Neural cell (in vitro differentiated cells): ENCODE results near the gene ESRRB. TPM values are rescaled to one million over a fixed set of nuclear protein-coding genes. Genes with fewer than 3 reads are reported as not detected.

Experiments used
- H2AFZ ChIP-seq: fragments of 200-600, 300-800 bp; sonication (generic), shearing (Covaris generic); 2 replicates; pipeline ENCODE4 v1.6.0; 2014; ENCODE audit warnings: low read depth, mild to moderate bottlenecking, antibody characterized with exemption, low read length, moderate library complexity
- H3F3A ChIP-seq: fragments of 200-600 bp; shearing (Covaris generic); 2 replicates; pipeline ENCODE4 v1.6.1; 2016; ENCODE audit warnings: mild to moderate bottlenecking, moderate library complexity, mixed read lengths, antibody characterized with exemption, low read length; ENCODE audit not compliant: insufficient read depth, poor library complexity, severe bottlenecking
- H3K27ac ChIP-seq: fragments of 200-600, 300-800 bp; sonication (generic), shearing (Covaris generic); 2 replicates; pipeline ENCODE4 v1.5.1; 2014; ENCODE audit warnings: mild to moderate bottlenecking, low read length, moderate library complexity
- H3K27me3 ChIP-seq: fragments of 300-800, 200-600 bp; sonication (generic), shearing (Covaris generic); 2 replicates; pipeline ENCODE4 v1.6.0; 2014; ENCODE audit warnings: mild to moderate bottlenecking, low read depth, low read length, moderate library complexity; ENCODE audit not compliant: insufficient read depth
- H3K36me3 ChIP-seq: fragments of 300-800, 200-600 bp; sonication (generic), shearing (Covaris generic); 2 replicates; pipeline ENCODE4 v1.5.1; 2014; ENCODE audit warnings: mild to moderate bottlenecking, antibody characterized with exemption, low read length, moderate library complexity; ENCODE audit not compliant: insufficient read depth
- H3K4me2 ChIP-seq: fragments of 300-800, 200-600 bp; sonication (generic), shearing (Covaris generic); 2 replicates; pipeline ENCODE4 v1.6.0; 2014; ENCODE audit warnings: mild to moderate bottlenecking, low read length
- H3K4me3 ChIP-seq: fragments of 300-800, 200-600 bp; sonication (generic), shearing (Covaris generic); 2 replicates; pipeline ENCODE4 v1.5.1; 2014; ENCODE audit warnings: mild to moderate bottlenecking, low read length, moderate library complexity
- H3K79me2 ChIP-seq: fragments of 200-600 bp; shearing (Covaris generic); replicated peaks from 2 replicates; pipeline ENCODE4 v1.6.0; 2014; ENCODE audit warnings: mild to moderate bottlenecking, low read length, moderate library complexity; ENCODE audit not compliant: insufficient read depth
- H3K9ac ChIP-seq: fragments of 300-800, 200-600 bp; sonication (generic), shearing (Covaris generic); 2 replicates; pipeline ENCODE4 v1.6.1; 2016; ENCODE audit warnings: mild to moderate bottlenecking, low read length, mixed read lengths
- H3K9me2 ChIP-seq: fragments of 200-600 bp; shearing (Covaris generic); 2 replicates; pipeline ENCODE4 v1.6.1; 2016; ENCODE audit warnings: mild to moderate bottlenecking, low read length, mixed read lengths; ENCODE audit not compliant: insufficient read depth
- H3K9me3 ChIP-seq: fragments of 200-600, 300-800 bp; sonication (generic), shearing (Covaris generic); 2 replicates; pipeline ENCODE4 v1.6.1; 2016; ENCODE audit warnings: mild to moderate bottlenecking, mixed run types, low read length, moderate library complexity, mixed read lengths
- H4K20me1 ChIP-seq: fragments of 200-600 bp; shearing (Covaris generic); 2 replicates; pipeline ENCODE4 v1.6.1; 2016; ENCODE audit warnings: mild to moderate bottlenecking, mixed run types; ENCODE audit not compliant: insufficient read depth
- EP300 ChIP-seq: fragments of 450-650 bp; conservative IDR thresholded peaks from 2 replicates; pipeline ENCODE4 v1.6.1; 2014; ENCODE audit warnings: antibody characterized with exemption, mild to moderate bottlenecking, moderate library complexity; ENCODE audit not compliant: poor library complexity, severe bottlenecking
- EZH2 ChIP-seq: fragments of 200-600, 300-800 bp; shearing (Covaris generic), sonication (generic); IDR thresholded peaks from 2 replicates; pipeline ENCODE4 v1.6.1; 2014; ENCODE audit warnings: antibody characterized with exemption, low read length, borderline replicate concordance, mild to moderate bottlenecking; ENCODE audit not compliant: insufficient read depth, poor library complexity, severe bottlenecking
- MXI1 ChIP-seq: fragments of 450-650 bp; conservative IDR thresholded peaks from 2 replicates; pipeline ENCODE4 v1.6.1; 2014; ENCODE audit warnings: antibody characterized with exemption, mild to moderate bottlenecking; ENCODE audit not compliant: poor library complexity, severe bottlenecking
- POLR2AphosphoS5 ChIP-seq: IDR thresholded peaks from 2 replicates; pipeline ENCODE4 v1.6.1; 2012
- RAD21 ChIP-seq: fragments of 450-650 bp; conservative IDR thresholded peaks from 2 replicates; pipeline ENCODE4 v1.6.1; 2014; ENCODE audit warnings: antibody characterized with exemption, mild to moderate bottlenecking, moderate library complexity
- SMC3 ChIP-seq: fragments of 450-650 bp; conservative IDR thresholded peaks from 2 replicates; pipeline ENCODE4 v1.6.1; 2014; ENCODE audit warnings: antibody characterized with exemption, mild to moderate bottlenecking, moderate library complexity; ENCODE audit not compliant: poor library complexity
- TAF1 ChIP-seq: IDR thresholded peaks from 2 replicates; pipeline ENCODE4 v1.6.1; 2012; ENCODE audit warnings: low read depth
- polyA plus RNA-seq: library from polyadenylated mRNA; depleted of rRNA; stranded (reverse); fragments of >200 nt; gene quantifications from 2 replicates; pipeline ENCODE4 v1.2.3, GENCODE V29; 2014
- TF ChIP-seq, protein P1 (sequence below): fragments of 450-650 bp; IDR thresholded peaks from 2 replicates; pipeline ENCODE4 v1.5.1; 2014; ENCODE audit warnings: antibody characterized with exemption, mild to moderate bottlenecking, moderate library complexity; ENCODE audit not compliant: poor library complexity, severe bottlenecking
- TF ChIP-seq, protein P2 (sequence below): IDR thresholded peaks from 2 replicates; pipeline ENCODE4 v1.6.1; 2012; ENCODE audit warnings: borderline replicate concordance

The ESRRB gene
- polyA plus RNA-seq, 1 donor from 2014 or later, result 0.59 TPM

DNA sequence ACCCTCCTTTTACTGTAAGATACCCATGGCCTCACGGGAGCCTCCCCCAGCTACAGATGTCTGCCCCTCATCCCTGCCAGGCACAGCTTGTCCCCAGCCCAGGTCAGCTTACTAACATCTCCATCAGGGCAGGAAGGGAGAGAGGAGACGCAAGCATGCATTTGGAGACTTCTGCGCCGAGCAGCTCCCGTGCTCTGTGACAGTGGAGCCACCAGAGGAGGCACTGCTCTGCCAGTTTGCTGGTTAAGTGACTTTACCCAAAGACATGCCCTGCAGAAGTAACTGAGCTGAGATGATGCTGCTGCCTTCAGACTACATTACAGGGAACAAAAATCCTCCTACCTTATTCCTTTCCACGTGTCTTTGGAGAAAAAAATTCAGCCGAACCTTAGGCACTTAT is 133.4 kb downstream of the ESRRB start:
- Histone ChIP-seq H3K9ac (no peak overlapping the region), H2AFZ (no peak overlapping the region), H3K79me2 (no peaks in the 10 kb centered on the region), H3K9me3 (no peaks in the 10 kb centered on the region), H3K27me3 (no peaks in the 10 kb centered on the region), H4K20me1 (no peaks in the 10 kb centered on the region), H3F3A (no peaks in the 10 kb centered on the region), H3K36me3 (no peaks in the 10 kb centered on the region), H3K9me2 (no peaks in the 10 kb centered on the region), H3K4me2 (no peak overlapping the region), H3K4me3 (no peak overlapping the region), H3K27ac (no peak overlapping the region)
- no peak for TF ChIP-seq EZH2
- TF ChIP-seq, protein P1, sequence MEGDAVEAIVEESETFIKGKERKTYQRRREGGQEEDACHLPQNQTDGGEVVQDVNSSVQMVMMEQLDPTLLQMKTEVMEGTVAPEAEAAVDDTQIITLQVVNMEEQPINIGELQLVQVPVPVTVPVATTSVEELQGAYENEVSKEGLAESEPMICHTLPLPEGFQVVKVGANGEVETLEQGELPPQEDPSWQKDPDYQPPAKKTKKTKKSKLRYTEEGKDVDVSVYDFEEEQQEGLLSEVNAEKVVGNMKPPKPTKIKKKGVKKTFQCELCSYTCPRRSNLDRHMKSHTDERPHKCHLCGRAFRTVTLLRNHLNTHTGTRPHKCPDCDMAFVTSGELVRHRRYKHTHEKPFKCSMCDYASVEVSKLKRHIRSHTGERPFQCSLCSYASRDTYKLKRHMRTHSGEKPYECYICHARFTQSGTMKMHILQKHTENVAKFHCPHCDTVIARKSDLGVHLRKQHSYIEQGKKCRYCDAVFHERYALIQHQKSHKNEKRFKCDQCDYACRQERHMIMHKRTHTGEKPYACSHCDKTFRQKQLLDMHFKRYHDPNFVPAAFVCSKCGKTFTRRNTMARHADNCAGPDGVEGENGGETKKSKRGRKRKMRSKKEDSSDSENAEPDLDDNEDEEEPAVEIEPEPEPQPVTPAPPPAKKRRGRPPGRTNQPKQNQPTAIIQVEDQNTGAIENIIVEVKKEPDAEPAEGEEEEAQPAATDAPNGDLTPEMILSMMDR, result peak; percentile 20

DNA sequence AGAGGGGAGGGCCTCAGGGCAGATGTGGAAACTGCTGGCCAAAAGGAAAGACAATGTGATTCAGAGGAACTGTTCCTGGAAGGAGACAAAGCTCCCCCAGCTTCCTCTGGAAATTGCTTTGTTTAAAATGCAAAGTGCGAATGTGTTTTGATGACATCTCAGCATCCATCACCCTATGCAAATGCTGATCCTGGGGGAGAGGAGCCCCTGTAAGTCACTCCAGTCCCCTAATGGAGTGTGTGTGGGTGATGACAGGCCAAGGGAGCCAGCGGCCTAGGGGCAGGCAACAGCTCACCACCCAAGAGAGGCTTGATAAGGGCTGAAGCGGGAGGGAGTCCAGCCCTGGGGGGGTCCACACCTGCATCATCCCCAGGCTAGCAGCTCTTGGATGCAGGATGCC is 134.2 kb downstream of the ESRRB start:
- Histone ChIP-seq H2AFZ (peak overlapping the region; percentile 21), H3K9me3 (no peaks in the 10 kb centered on the region), H3K4me2 (no peak overlapping the region), H3K27ac (no peak overlapping the region), H3K79me2 (no peaks in the 10 kb centered on the region), H3K4me3 (no peak overlapping the region), H3K36me3 (no peaks in the 10 kb centered on the region), H3K9ac (no peak overlapping the region), H3F3A (no peaks in the 10 kb centered on the region), H3K9me2 (no peaks in the 10 kb centered on the region), H3K27me3 (no peaks in the 10 kb centered on the region), H4K20me1 (no peaks in the 10 kb centered on the region)
- no peak for TF ChIP-seq EP300
- TF ChIP-seq EZH2, result no peak
- TF ChIP-seq MXI1, result no peak
- TF ChIP-seq, protein P2, sequence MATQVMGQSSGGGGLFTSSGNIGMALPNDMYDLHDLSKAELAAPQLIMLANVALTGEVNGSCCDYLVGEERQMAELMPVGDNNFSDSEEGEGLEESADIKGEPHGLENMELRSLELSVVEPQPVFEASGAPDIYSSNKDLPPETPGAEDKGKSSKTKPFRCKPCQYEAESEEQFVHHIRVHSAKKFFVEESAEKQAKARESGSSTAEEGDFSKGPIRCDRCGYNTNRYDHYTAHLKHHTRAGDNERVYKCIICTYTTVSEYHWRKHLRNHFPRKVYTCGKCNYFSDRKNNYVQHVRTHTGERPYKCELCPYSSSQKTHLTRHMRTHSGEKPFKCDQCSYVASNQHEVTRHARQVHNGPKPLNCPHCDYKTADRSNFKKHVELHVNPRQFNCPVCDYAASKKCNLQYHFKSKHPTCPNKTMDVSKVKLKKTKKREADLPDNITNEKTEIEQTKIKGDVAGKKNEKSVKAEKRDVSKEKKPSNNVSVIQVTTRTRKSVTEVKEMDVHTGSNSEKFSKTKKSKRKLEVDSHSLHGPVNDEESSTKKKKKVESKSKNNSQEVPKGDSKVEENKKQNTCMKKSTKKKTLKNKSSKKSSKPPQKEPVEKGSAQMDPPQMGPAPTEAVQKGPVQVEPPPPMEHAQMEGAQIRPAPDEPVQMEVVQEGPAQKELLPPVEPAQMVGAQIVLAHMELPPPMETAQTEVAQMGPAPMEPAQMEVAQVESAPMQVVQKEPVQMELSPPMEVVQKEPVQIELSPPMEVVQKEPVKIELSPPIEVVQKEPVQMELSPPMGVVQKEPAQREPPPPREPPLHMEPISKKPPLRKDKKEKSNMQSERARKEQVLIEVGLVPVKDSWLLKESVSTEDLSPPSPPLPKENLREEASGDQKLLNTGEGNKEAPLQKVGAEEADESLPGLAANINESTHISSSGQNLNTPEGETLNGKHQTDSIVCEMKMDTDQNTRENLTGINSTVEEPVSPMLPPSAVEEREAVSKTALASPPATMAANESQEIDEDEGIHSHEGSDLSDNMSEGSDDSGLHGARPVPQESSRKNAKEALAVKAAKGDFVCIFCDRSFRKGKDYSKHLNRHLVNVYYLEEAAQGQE, result no peak
- TF ChIP-seq TAF1, result no peak
- TF ChIP-seq SMC3, result no peak
- no peak for TF ChIP-seq POLR2AphosphoS5
- no peak for TF ChIP-seq RAD21
- TF ChIP-seq, protein P1, result no peak
